SU-DHL-6 (cell line): ENCODE data around the gene KRT17.
"Not testable (repeated sequence)": the region's sequence is repeated elsewhere in the genome, so short reads cannot be mapped to it uniquely, and the experiment has no call there.

Experiments used
- EZH2phosphoT487 ChIP-seq: fragments of 200-600 bp; sonication (generic), shearing (Covaris generic); conservative IDR thresholded peaks from 2 replicates; pipeline ENCODE4 v1.6.1; 2018; ENCODE audit warnings: mild to moderate bottlenecking, antibody characterized with exemption, low read length, moderate library complexity, mixed read lengths
- TF ChIP-seq, protein P1 (sequence below): fragments of 200-600 bp; sonication (generic); IDR thresholded peaks from one replicate; pipeline ENCODE4 v1.5.1; 2017; ENCODE audit warnings: antibody characterized with exemption, mild to moderate bottlenecking, low read length, moderate library complexity; ENCODE audit not compliant: insufficient read depth, poor library complexity, severe bottlenecking

DNA sequence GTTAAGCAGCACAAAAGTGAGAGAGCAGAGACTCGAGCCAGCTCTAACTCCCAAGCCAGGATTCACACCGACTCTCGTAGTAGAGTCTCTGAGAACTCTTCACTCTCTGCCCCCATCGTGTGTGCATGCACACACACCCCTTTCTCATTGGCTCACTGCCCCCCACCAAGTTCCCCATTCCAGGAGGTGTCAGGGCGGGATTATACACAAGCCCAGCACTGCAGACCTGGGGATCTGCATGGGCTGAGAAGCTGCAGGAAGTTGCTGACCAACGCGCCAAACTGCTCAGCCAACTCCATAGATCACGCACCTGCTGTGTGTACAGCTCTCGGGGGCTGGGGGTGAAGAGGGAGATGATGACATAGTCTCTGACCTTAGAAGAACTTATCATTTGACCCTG, 9.6 kb downstream of the KRT17 start:
- TF ChIP-seq, protein P1, sequence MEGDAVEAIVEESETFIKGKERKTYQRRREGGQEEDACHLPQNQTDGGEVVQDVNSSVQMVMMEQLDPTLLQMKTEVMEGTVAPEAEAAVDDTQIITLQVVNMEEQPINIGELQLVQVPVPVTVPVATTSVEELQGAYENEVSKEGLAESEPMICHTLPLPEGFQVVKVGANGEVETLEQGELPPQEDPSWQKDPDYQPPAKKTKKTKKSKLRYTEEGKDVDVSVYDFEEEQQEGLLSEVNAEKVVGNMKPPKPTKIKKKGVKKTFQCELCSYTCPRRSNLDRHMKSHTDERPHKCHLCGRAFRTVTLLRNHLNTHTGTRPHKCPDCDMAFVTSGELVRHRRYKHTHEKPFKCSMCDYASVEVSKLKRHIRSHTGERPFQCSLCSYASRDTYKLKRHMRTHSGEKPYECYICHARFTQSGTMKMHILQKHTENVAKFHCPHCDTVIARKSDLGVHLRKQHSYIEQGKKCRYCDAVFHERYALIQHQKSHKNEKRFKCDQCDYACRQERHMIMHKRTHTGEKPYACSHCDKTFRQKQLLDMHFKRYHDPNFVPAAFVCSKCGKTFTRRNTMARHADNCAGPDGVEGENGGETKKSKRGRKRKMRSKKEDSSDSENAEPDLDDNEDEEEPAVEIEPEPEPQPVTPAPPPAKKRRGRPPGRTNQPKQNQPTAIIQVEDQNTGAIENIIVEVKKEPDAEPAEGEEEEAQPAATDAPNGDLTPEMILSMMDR: not testable (repeated sequence)
- TF ChIP-seq EZH2phosphoT487: not testable (repeated sequence)
